ENCODE results near the gene TFF2.
A peak's percentile ranks its signal among the peaks of the same experiment; 100 is the strongest.

TFF2 gene

GRCh38 chr21:42343963-42344510 is 6.8 kb downstream of the TFF2 start:
- no peak for DNase-seq

GRCh38 chr21:42343556-42343955 is 7.2 kb downstream of the TFF2 start:
- no peak for DNase-seq

GRCh38 chr21:42343101-42343500 is 7.7 kb downstream of the TFF2 start:
- DNase-seq: no peak

- no peak for DNase-seq
These were observed 8.8 kb downstream of the TFF2 start for GRCh38 chr21:42341776-42342542.

GRCh38 chr21:42340187-42341050 is 10.4 kb downstream of the TFF2 start:
- no peak for DNase-seq

GRCh38 chr21:42338729-42339715 is 11.8 kb downstream of the TFF2 start:
- DNase-seq: no peak

- DNase-seq: peak; percentile 86
These were observed 12.7 kb downstream of the TFF2 start for GRCh38 chr21:42337830-42338728.

GRCh38 chr21:42337276-42337675 is 13.5 kb downstream of the TFF2 start:
- no peak for DNase-seq

GRCh38 chr21:42336054-42336453 is 14.7 kb downstream of the TFF2 start:
- DNase-seq: no peak

GRCh38 chr21:42332557-42333317 is 18.1 kb downstream of the TFF2 start:
- DNase-seq: no peak

- DNase-seq: no peak
These were observed 19.1 kb downstream of the TFF2 start for GRCh38 chr21:42331660-42332059.

- DNase-seq: no peak
These were observed 20.1 kb downstream of the TFF2 start for GRCh38 chr21:42330380-42331371.

- DNase-seq: no peak
These were observed 25.9 kb downstream of the TFF2 start for GRCh38 chr21:42324896-42325295.

GRCh38 chr21:42321845-42322244 is 28.9 kb downstream of the TFF2 start:
- DNase-seq: no peak

GRCh38 chr21:42321231-42321630 is 29.6 kb downstream of the TFF2 start:
- no peak for DNase-seq

GRCh38 chr21:42320791-42321190 is 30.0 kb downstream of the TFF2 start:
- DNase-seq: no peak

- no peak for DNase-seq
These were observed 30.8 kb downstream of the TFF2 start for GRCh38 chr21:42319851-42320572.

GRCh38 chr21:42319376-42319775 is 31.4 kb downstream of the TFF2 start:
- no peak for DNase-seq

All from activated naive CD4-positive, alpha-beta T cell treated with Interleukin-2 at 50 U/mL for 16 hours (primary cell).